Measurements from ENCODE around the gene SAMD4A.

Gene SAMD4A

DNA sequence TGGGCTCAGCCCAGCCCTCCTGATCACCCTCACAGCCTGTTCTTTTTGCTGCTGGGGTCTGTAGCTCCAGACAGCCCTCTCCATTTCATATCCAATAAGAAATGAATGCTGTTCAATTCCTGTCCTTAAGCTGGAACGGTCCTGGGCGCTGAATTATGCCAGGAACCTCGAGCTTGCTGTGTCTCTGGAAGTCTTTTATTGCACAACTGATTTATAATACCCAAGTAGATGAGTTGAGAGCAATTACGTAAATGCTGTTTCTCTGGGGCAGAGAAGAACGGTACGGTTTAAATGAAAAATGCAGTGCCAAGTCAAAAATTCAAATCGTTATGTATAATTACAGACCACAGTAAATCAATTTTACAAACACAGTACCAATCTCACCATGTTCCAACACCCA, 161.0 kb downstream of the SAMD4A start:
- no peak for DNase-seq (ENCODE audit: extremely low read depth, low read depth)

DNA sequence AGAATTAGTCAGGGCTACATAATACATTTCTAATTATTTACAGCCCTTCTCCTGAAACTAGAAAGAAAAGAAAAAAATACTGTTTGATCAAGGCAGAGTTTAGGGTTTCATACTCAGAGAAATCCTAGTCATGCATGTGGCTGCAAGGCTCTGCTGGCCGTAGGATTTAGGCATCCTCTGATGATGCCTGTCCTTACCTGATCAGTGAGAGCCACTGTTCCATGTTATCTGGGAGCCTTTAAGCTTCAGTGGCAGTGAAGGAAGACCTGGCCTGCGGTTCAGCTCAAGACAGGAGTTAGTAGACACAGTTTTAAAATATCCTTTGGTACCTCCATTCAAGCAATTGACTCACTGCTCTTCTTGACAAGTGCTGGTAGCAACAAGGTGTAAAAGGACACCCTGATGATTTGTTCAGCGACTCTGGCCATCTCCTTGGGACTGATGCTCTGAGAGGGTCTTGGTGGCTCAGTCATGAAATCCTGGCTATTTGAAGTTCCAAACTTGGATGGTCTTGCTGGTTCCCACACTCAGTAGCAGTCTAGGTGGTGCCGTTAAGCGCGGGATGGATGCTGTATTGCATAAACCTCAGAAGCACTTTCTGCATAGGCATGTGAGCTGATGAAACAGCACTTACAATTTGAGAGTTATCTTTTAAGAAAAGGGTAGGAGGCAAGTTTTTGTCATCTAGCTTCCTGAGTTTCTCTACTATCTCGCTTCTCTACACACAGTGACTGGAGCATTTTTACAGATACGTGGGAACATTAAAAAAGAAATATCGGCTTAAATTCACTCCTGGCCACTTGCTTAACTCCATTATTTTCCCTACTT, 162.0 kb downstream of the SAMD4A start:
- no peak for TF ChIP-seq CTCF (IDR thresholded peaks at IDR 0.05; ENCODE audit: low read depth, low read length)
- DNase-seq (ENCODE audit: extremely low read depth, low read depth): no peak

More for the DNA sequence above, 161.0 kb downstream of the SAMD4A start:
- TF ChIP-seq CTCF (IDR thresholded peaks at IDR 0.05; ENCODE audit: low read depth, low read length): no peak

- DNase-seq (ENCODE audit: extremely low read depth, low read depth): peak; percentile 73
- TF ChIP-seq CTCF (IDR thresholded peaks at IDR 0.05; ENCODE audit: low read depth, low read length): no peak
These were observed 163.4 kb downstream of the SAMD4A start for GRCh38 chr14:54730156-54730961.

DNA sequence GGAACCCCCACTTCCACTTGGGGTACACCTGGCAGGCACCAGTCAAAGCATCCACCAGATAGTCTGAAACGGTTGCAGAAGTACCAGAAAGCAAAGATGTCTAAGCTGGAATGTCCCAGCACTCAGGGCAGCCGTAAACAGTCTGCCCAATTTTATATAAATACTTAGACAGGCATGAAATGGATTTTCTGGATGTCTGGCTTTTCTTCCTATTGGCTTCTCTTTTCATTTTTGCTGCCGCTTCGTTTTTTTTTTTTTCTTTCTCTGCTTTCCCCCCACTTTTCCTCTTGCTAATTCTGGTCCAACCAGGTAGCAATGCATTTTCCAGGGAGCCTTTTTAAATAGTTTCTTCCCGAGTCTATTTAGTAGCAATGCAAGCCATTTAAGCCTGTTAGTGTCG, 168.0 kb downstream of the SAMD4A start:
- no peak for TF ChIP-seq CTCF (IDR thresholded peaks at IDR 0.05; ENCODE audit: low read depth, low read length)
- DNase-seq (ENCODE audit: extremely low read depth, low read depth): no peak

GRCh38 chr14:54735424-54735823, 168.5 kb downstream of the SAMD4A start:
- no peak for DNase-seq (ENCODE audit: extremely low read depth, low read depth)
- no peak for TF ChIP-seq CTCF (IDR thresholded peaks at IDR 0.05; ENCODE audit: low read depth, low read length)

GRCh38 chr14:54737132-54737711, 170.3 kb downstream of the SAMD4A start:
- no peak for TF ChIP-seq CTCF (IDR thresholded peaks at IDR 0.05; ENCODE audit: low read depth, low read length)
- no peak for DNase-seq (ENCODE audit: extremely low read depth, low read depth)

- no peak for TF ChIP-seq CTCF (IDR thresholded peaks at IDR 0.05; ENCODE audit: low read depth, low read length)
- DNase-seq (ENCODE audit: extremely low read depth, low read depth): no peak
These were observed 171.1 kb downstream of the SAMD4A start for GRCh38 chr14:54738009-54738408.
